GM21529 (cell line): ENCODE data around the gene BZW1.
"Not testable (repeated sequence)": the region's sequence is repeated elsewhere in the genome, so short reads cannot be mapped to it uniquely, and the experiment has no call there.

Experiments
- ATAC-seq: cut with Tn5 transposase; IDR thresholded peaks from one replicate; pipeline ENCODE4 v1.9.1; 2021; ENCODE audit not compliant: unreplicated experiment

The BZW1 gene

DNA sequence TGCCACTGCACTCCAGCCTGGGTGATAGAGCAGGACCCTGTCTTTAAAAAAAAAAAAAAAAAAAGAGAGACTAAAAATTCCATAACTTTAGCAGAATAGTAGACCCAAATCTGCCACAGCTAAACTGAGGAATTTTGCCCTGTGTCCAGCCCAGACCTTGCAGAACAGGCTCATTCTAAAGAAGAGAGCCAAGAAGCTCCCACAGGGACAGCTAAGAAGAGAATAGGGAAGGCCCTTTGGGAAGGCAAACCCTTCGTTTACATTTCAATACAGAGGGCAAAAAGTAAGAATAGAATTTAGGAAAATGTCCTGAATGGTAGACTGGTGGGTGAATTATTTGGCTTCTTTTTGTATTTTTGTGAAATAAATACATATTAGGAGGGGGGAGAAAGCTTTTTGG, 21.5 kb upstream of the BZW1 start:
- ATAC-seq: no peak

- ATAC-seq: no peak
These were observed 19.8 kb upstream of the BZW1 start for GRCh38 chr2:200791905-200792304.

GRCh38 chr2:200794143-200794542, 17.6 kb upstream of the BZW1 start:
- no peak for ATAC-seq

GRCh38 chr2:200795028-200795440, 16.7 kb upstream of the BZW1 start:
- ATAC-seq: no peak

DNA sequence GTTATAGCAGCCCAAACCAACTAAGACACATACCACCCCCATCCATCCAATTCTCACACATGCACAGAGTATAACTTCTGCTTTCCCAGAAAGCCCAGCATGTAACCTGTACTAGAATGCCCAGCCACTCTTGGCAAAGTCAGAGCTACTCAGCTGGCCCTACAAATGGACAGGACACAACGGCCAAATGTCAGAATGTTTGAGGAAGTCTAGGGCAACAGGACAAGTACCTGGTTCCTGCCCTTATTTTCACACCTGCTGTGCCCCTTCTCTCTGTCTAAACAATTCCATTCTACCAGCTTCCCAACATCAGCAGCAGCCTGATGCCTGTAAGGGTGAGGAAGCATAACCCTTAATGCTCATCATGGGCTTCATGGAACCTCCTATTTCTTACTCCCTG, 15.1 kb upstream of the BZW1 start:
- no peak for ATAC-seq

- no peak for ATAC-seq
These were observed 14.4 kb upstream of the BZW1 start for GRCh38 chr2:200797242-200797770.

- ATAC-seq: no peak
These were observed 13.2 kb upstream of the BZW1 start for GRCh38 chr2:200798514-200798913.

GRCh38 chr2:200800458-200800857, 11.3 kb upstream of the BZW1 start:
- ATAC-seq: no peak

- not testable (repeated sequence) for ATAC-seq
These were observed 10.3 kb upstream of the BZW1 start for GRCh38 chr2:200801431-200801830.

DNA sequence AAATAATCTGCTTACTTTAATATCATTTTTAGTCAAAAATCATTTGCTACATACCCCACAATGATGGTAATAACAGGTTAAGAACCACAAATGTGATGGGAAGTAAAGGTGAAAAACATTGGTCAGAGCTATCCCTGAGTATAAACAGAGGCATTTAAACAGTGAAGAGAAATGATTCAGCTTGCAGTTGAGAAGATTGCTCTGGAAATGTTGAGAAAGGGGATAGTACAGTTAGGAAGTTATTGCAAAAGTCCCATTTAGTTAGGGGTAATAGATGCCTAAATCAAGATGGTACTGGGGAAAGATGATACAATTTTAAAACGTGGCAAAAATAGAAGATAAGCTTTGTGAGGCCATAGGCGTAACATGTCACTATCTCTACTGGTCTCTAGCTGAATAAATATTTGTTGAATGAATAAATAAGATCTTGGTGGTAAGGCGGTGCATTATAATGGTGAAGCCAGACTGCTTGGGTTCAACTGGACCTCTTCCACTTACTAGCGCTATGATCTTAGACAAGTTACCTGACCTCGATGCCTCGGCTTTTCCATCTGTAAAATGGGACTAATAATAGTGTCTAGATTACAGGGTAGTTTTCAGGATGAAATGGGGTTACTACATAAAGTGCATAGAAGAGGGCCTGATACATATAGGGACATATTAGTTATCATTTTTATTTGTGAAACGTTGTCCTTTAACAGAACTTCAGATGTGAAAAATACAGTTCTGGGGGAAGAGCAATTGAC, 2.0 kb upstream of the BZW1 start:
- no peak for ATAC-seq

GRCh38 chr2:200810252-200810997, 1.3 kb upstream of the BZW1 start:
- ATAC-seq: no peak

DNA sequence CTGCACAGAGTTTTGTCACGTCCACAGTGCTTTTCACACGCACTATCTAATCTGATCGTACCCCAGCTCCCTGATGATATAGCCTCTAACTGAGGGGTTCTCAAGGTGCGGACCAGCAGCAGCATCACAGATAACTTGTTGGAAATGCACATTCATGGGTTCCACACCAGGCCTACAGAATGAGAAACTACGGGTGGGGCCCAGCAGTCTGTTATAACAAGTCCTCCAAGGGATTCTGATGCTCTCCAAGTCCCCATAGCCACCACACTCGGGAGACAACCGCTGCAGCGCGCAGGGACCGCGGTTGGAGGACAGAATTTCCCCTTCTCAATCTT, 745 bp upstream of the BZW1 start:
- ATAC-seq: no peak

DNA sequence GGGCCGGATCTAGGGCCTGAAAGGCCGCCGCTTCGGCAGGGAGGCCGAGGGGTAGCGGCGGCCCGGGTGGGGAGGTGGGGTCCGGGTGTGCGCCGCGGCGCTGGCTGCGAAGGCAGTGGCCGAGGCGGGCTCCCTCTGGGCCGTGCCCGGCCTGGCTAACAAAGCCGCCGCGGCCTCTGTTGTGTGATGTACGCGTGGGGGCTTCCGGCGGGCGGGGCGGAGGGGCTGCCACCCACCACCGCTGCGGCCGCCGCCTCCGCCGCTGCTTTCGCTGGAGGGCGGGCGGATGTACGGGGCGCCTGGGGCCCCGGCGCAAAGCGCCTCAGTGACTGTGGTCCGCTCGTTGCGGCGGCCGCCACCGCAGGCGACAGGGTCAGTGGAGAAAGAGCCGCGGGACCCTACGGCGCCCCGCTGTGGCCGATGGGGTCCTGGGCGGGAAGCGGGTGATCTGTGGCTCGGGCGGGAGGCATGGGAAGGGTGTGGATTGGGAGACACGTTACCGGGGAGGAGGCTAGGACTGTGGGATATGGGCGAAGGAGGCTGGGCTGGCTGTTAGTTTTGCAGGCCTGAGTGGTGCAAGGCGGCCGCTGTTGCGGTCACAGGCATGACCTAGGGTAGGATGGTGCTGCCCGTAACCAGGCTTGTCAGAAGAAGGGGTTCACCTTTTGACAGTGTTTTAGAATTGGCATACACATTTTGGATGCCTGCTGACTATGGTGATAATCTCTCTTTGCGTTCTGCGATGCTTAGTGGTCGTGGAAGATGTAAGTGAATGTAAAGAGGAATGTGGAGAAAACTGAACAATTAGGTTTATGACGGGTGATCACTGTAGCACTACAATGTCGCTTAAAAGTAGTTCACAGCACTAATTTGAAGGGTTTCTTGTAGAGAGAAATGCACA, 662 bp downstream of the BZW1 start:
- ATAC-seq: peak; percentile 43

DNA sequence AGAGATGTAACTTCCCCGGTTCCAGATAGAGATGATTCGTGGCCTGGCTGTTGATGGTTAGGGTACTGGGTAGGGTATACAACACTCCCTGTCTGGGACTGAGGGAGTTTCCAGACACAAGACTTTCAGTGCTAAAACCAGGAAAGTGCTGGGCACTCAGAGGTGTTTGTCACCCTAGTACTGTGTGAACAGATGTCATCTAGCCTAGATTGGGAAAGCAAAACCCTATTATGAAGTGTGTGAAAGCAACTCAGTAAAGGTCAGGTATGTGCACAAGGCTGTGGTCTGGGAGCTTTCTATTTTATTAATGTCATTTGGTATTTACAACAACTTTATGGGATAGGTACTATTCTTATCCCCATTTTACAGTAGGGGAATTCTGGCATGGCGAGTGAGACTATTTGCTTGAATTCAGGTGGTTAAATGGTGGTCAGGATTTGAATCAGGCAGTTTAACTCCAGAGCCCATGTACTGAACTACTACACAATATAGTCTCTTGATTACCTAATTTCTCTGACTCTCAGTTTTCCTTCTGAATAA, 2.6 kb downstream of the BZW1 start:
- ATAC-seq: peak; percentile 14

DNA sequence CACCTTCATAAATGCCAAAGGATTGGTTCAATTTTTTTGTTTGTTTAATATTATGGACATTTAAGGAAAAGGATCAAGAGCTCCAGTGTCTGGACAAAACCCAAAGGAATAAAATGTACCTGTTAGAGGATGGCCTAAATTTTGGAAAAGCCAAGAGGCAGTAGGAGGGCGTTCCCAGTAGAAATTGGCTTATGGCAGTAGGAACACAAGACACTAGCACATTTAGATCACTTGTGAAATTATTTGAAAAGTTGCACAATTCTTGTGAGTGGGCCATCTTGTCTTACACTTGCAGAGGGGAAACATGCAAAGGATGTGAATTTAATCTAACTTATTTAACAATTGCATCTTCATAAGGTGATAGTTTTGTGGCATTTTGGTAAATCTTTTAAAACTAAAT, 3.2 kb downstream of the BZW1 start:
- no peak for ATAC-seq

DNA sequence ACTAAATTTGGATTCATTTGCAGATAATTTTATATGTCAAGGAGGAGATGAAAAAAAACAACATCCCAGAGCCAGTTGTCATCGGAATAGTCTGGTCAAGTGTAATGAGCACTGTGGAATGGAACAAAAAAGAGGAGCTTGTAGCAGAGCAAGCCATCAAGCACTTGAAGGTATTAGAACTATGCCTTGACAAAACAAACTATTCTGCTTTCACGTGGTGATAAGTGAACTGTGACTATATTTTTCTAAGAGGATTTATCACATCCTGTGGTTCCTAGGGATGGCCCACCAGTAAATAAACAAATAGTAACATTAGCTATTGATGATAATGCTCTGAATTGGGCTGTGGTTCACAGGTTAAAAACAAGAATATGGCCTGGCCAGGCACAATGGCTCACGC, 7.0 kb downstream of the BZW1 start:
- ATAC-seq: not testable (repeated sequence)

- no peak for ATAC-seq
These were observed 9.0 kb downstream of the BZW1 start for GRCh38 chr2:200820573-200821234.

DNA sequence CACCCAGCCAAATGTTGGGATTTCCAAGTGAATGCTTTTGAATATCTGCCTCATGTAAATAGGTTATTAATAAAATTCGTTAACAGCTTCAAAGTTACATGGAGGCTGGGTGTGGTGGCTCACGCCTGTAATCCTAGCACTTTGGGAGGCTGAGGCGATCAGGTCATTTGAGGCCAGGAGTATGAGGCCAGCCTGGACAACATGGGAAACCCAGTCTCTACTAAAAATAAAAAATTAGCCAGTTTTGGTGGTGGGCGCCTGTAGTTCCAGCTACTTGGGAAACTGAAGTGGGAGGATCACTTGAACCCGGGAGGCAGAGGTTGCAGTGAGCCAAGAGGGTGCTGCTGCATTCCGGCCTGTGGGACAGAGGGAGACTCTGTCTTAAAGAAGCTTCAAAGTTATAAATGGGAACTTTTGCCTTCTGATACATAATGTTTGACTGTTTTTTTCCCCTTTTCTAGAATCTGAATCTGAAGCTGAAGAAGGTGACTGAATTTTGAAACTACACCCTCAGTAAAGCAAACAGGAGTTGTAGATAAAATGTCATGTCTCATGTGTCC, 10.1 kb downstream of the BZW1 start:
- no peak for ATAC-seq

- ATAC-seq: no peak
These were observed 16.4 kb downstream of the BZW1 start for GRCh38 chr2:200828104-200828503.

DNA sequence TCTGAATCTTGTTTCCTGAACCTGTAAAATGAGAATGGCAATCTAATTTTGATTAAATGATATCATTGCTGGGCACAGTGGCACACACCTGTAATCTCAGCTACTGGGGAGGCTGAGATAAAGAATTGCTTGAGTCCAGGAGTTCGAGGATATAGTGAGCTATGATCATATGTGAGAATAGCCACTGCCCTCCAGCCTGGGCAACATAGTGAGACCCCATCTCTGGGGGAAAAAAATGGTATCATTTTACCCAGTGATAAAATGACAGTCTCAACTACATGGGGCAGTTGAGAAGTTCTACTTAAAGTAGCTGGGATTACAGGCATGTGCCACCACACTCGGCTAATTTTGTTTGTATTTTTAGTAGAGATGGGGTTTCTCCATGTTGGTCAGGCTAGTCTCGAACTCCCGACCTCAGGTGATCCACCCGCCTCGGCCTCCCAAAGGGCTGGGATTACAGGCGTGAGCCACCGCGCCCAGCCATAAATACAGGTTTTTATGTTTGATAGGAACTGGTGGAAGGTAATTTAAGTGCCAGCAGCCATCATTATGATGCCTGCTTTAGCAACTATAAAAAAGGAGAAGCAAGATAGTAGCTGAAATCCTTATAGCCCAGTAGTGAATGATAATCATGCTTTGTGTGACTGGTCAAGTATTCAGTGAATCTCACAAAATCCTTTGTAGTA, 17.0 kb downstream of the BZW1 start:
- no peak for ATAC-seq
